Psoas muscle (tissue), 8 donors: ENCODE measurements around the gene CBFA2T3. TPM values are rescaled to one million over a fixed set of nuclear protein-coding genes. Genes with fewer than 3 reads are reported as not detected.

Source experiments
- ATAC-seq, 4 donors: fragments of 200-7000 bp; cut with Tn5 transposase; one replicate each; pipeline ENCODE4 v1.9.1; 2020; ENCODE audit warnings: moderate library complexity in 3 of 4, mild to moderate bottlenecking in 2 of 4
- DNase-seq, 2 donors: peaks; one replicate each; pipeline ENCODE4 v3.0.0-alpha.2; 2020
- H3K27ac ChIP-seq: fragments of 200-600 bp; one replicate; pipeline ENCODE4 v1.8.0; 2022
- H3K27me3 ChIP-seq, 3 donors: fragments of 200-600 bp in 1 of 3; one replicate each; pipeline versions ENCODE4 v1.6.1 to v1.8.0; 2013 to 2022; ENCODE audit warnings: low read length in 2 of 3, mild to moderate bottlenecking in 2 of 3, moderate library complexity in 1 of 3; ENCODE audit not compliant: insufficient read depth in 3 of 3
- H3K36me3 ChIP-seq, 2 donors: fragments of 200-600 bp in 1 of 2; one replicate each; pipeline versions ENCODE4 v1.6.1 to v1.8.0; 2013 to 2022; ENCODE audit warnings: low read depth in 1 of 2, mild to moderate bottlenecking in 1 of 2, moderate library complexity in 1 of 2; ENCODE audit not compliant: insufficient read depth in 1 of 2
- H3K4me1 ChIP-seq: fragments of 200-600 bp; one replicate; pipeline ENCODE4 v1.8.0; 2022
- H3K4me3 ChIP-seq: fragments of 200-600 bp; one replicate; pipeline ENCODE4 v1.8.0; 2022; ENCODE audit warnings: mild to moderate bottlenecking
- H3K9me3 ChIP-seq: fragments of 200-600 bp; one replicate; pipeline ENCODE4 v1.8.0; 2022
- CTCF ChIP-seq: fragments of 200-600 bp; IDR thresholded peaks from one replicate; pipeline ENCODE4 v1.8.0; 2022; ENCODE audit warnings: antibody characterized with exemption
- WGBS, 3 donors: extraction: QIAGEN DNeasy Blood & Tissue Kit; methylation state at CpG; one replicate each; pipeline versions ENCODE4 v1.1.6 to v1.1.7; 2013; 5-methylcytosine and 5-hydroxymethylcytosine counted together
- intact Hi-C, 2 donors: fragments of 100-400 bp; cut with DNase I; formaldehyde crosslinking; loops; one replicate each; pipeline versions ENCODE4 v1.11.0 to v1.14.2; 2022
- polyA plus RNA-seq, 3 donors: library from polyadenylated mRNA; stranded (reverse); fragments of 200-250 nt; gene quantifications; one replicate each; pipeline ENCODE4 v1.2.3, GENCODE V29; 2013
- total RNA-seq, 4 donors: library from RNA; stranded (reverse); fragmentation: NEBNext Ultra II Directional in 2 of 4; extraction: Animal tissue kit (Norgen Biotek cat#: 25700) in 2 of 4; gene quantifications; one replicate each; pipeline versions ENCODE4 v1.2.1 to v1.2.4, GENCODE V29; 2021 to 2023
- donor health status: healthy with polysubstance abuse.
- donor health status: DM: no; HTN: no; CAD: no; lungs with moderate emphysema.
- donor health status: Bipolar disorder and iron deficiency.
- donor health status: healthy.
- donor health status: DM: yes; HTN: yes; CAD: no.
- donor health status: DM: no; HTN: no; CAD: no.
- donor health status: DM: no; HTN: no; CAD: no.
- donor health status: DM: yes; HTN: yes; CAD: no.

CBFA2T3 gene
- total and polyA plus RNA-seq, 7 donors, result 2.6 to 15.0 (median 6.0) TPM

- H3K4me3 ChIP-seq, result no peak overlapping the region
- no peaks in the 10 kb centered on the region for H3K9me3 ChIP-seq
- H3K27me3 ChIP-seq, result peaks cover 0 to 40% (median 7%) of the 10 kb centered on the region in 3 donors
- H3K4me1 ChIP-seq, result no peaks in the 10 kb centered on the region
- DNase-seq (no peak), ATAC-seq (no peak)
- H3K27ac ChIP-seq, result no peak overlapping the region
- no peaks in the 10 kb centered on the region for H3K36me3 ChIP-seq
- no peak for TF ChIP-seq CTCF
- intact Hi-C loops, result no loop called here
Measured at GRCh38 chr16:88964636-88965035, 12.4 kb downstream of the CBFA2T3 start.

GRCh38 chr16:88963583-88963982 lies 13.4 kb downstream of the CBFA2T3 start:
- no peak overlapping the region for H3K27ac ChIP-seq
- H3K4me3 ChIP-seq, result no peak overlapping the region
- H3K36me3 ChIP-seq, result no peaks in the 10 kb centered on the region
- DNase-seq (peak in 1 of 2 donors; percentile 9), ATAC-seq (no peak)
- H3K4me1 ChIP-seq, result no peaks in the 10 kb centered on the region
- H3K9me3 ChIP-seq, result no peaks in the 10 kb centered on the region
- H3K27me3 ChIP-seq, result peaks cover 0 to 38% (median 9%) of the 10 kb centered on the region in 3 donors
- no peak for TF ChIP-seq CTCF
- intact Hi-C loops, result no loop called here
- WGBS, 3 donors, result 85 to 91% (median 89%) methylated on average over 20 of the region's 20 CpGs

- no peak for TF ChIP-seq CTCF
- Histone ChIP-seq H3K27me3 (peaks cover 0 to 31% (median 7%) of the 10 kb centered on the region in 3 donors), H3K36me3 (no peaks in the 10 kb centered on the region), H3K27ac (no peak overlapping the region), H3K9me3 (no peaks in the 10 kb centered on the region), H3K4me1 (no peaks in the 10 kb centered on the region), H3K4me3 (no peak overlapping the region)
- intact Hi-C loops, result no loop called here
- ATAC-seq (no peak), DNase-seq (peak; percentile 6 to 40)
- WGBS, 3 donors, result 88 to 93% (median 92%) methylated on average over 23 of the region's 23 CpGs
Measured at GRCh38 chr16:88962478-88963152, 14.4 kb downstream of the CBFA2T3 start.

- ATAC-seq (no peak), DNase-seq (no peak)
- no peak overlapping the region for H3K27ac ChIP-seq
- no peak for TF ChIP-seq CTCF
- 89 to 93% (median 93%) methylated on average over 9 of the region's 9 CpGs for WGBS, 3 donors
- peaks cover 0 to 34% (median 12%) of the 10 kb centered on the region in 3 donors for H3K27me3 ChIP-seq
- intact Hi-C loops, result no loop called here
- H3K9me3 ChIP-seq, result no peaks in the 10 kb centered on the region
- H3K4me1 ChIP-seq, result no peaks in the 10 kb centered on the region
- H3K36me3 ChIP-seq, result no peaks in the 10 kb centered on the region
- H3K4me3 ChIP-seq, result no peak overlapping the region
Measured at GRCh38 chr16:88961011-88961410, 16.0 kb downstream of the CBFA2T3 start.

GRCh38 chr16:88960516-88960915 lies 16.5 kb downstream of the CBFA2T3 start:
- Histone ChIP-seq H3K27me3 (peaks cover 0 to 31% (median 12%) of the 10 kb centered on the region in 3 donors), H3K36me3 (no peaks in the 10 kb centered on the region), H3K4me3 (no peak overlapping the region), H3K9me3 (no peaks in the 10 kb centered on the region), H3K27ac (no peak overlapping the region), H3K4me1 (no peaks in the 10 kb centered on the region)
- TF ChIP-seq CTCF, result no peak
- 80 to 89% (median 81%) methylated on average over 3 of the region's 3 CpGs for WGBS, 3 donors
- intact Hi-C loops, result no loop called here
- DNase-seq (no peak), ATAC-seq (no peak)
